Glutamatergic neuron (in vitro differentiated cells): Measurements from ENCODE around the gene TMEM30A. TPM values are rescaled to one million over a fixed set of nuclear protein-coding genes. Genes with fewer than 3 reads are reported as not detected.

Experiments
- DNase-seq: peaks from one replicate; pipeline ENCODE4 v3.0.0; 2022
- H3K27ac Mint-ChIP-seq: one replicate; pipeline ENCODE4 v1.8.0; 2020; ENCODE audit warnings: mild to moderate bottlenecking, mixed read lengths, inconsistent platforms; ENCODE audit not compliant: unreplicated experiment
- H3K27me3 Mint-ChIP-seq: one replicate; pipeline ENCODE4 v1.8.0; 2020; ENCODE audit warnings: mild to moderate bottlenecking, moderate library complexity, mixed read lengths, inconsistent platforms; ENCODE audit not compliant: unreplicated experiment
- H3K36me3 Mint-ChIP-seq: one replicate; pipeline ENCODE4 v1.8.0; 2020; ENCODE audit warnings: mild to moderate bottlenecking, mixed read lengths, inconsistent platforms; ENCODE audit not compliant: unreplicated experiment
- H3K4me1 Mint-ChIP-seq: one replicate; pipeline ENCODE4 v1.8.0; 2020; ENCODE audit warnings: mild to moderate bottlenecking, low read depth, mixed read lengths, inconsistent platforms; ENCODE audit not compliant: unreplicated experiment
- H3K4me3 Mint-ChIP-seq: one replicate; pipeline ENCODE4 v1.8.0; 2020; ENCODE audit warnings: mild to moderate bottlenecking, mixed read lengths, inconsistent platforms; ENCODE audit not compliant: unreplicated experiment
- H3K9me3 Mint-ChIP-seq: one replicate; pipeline ENCODE4 v1.8.0; 2020; ENCODE audit warnings: mild to moderate bottlenecking, moderate library complexity, mixed read lengths, inconsistent platforms; ENCODE audit not compliant: unreplicated experiment
- total RNA-seq: library from RNA; stranded (reverse); fragmentation: NEBNext Ultra II Directional; extraction: Animal tissue kit (Norgen Biotek cat#: 25700); gene quantifications from one replicate; pipeline ENCODE4 v1.2.1, GENCODE V29; 2021; ENCODE audit not compliant: unreplicated experiment
- TF ChIP-seq, protein P1 (sequence below): fragments of 200-600 bp; sonication (generic); IDR thresholded peaks from one replicate; pipeline ENCODE4 v1.5.0; 2021; ENCODE audit not compliant: partially characterized antibody, unreplicated experiment

The TMEM30A gene
- total RNA-seq, 1 donor from 2014 or later: 88.3 TPM

DNA sequence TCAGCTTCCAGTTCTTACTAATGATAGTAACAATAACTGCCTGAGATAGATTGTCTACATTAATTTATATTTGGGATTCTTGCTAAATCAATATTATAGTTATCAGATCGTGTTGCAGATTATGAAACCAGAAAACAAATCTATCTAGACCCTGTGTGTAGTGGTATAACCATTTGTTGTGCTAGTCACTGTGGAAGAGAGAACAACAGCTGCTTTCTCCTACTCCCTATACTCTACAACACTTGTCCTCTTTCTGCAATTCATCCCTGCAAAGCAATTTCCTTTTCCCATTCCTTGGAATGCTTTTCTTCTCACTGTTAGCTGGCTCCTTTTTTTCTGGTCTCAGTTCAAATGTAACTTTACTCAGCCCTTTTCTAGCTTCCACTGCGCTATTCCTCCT lies 49.3 kb downstream of the TMEM30A start:
- TF ChIP-seq, protein P1, sequence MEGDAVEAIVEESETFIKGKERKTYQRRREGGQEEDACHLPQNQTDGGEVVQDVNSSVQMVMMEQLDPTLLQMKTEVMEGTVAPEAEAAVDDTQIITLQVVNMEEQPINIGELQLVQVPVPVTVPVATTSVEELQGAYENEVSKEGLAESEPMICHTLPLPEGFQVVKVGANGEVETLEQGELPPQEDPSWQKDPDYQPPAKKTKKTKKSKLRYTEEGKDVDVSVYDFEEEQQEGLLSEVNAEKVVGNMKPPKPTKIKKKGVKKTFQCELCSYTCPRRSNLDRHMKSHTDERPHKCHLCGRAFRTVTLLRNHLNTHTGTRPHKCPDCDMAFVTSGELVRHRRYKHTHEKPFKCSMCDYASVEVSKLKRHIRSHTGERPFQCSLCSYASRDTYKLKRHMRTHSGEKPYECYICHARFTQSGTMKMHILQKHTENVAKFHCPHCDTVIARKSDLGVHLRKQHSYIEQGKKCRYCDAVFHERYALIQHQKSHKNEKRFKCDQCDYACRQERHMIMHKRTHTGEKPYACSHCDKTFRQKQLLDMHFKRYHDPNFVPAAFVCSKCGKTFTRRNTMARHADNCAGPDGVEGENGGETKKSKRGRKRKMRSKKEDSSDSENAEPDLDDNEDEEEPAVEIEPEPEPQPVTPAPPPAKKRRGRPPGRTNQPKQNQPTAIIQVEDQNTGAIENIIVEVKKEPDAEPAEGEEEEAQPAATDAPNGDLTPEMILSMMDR: no peak
- Mint-ChIP-seq H3K36me3 (no peaks in the 10 kb centered on the region), H3K4me1 (peaks cover 43% of the 10 kb centered on the region), H3K27ac (peak overlapping the region; percentile 49), H3K4me3 (no peak overlapping the region), H3K9me3 (no peaks in the 10 kb centered on the region), H3K27me3 (no peaks in the 10 kb centered on the region)
- no peak for DNase-seq

DNA sequence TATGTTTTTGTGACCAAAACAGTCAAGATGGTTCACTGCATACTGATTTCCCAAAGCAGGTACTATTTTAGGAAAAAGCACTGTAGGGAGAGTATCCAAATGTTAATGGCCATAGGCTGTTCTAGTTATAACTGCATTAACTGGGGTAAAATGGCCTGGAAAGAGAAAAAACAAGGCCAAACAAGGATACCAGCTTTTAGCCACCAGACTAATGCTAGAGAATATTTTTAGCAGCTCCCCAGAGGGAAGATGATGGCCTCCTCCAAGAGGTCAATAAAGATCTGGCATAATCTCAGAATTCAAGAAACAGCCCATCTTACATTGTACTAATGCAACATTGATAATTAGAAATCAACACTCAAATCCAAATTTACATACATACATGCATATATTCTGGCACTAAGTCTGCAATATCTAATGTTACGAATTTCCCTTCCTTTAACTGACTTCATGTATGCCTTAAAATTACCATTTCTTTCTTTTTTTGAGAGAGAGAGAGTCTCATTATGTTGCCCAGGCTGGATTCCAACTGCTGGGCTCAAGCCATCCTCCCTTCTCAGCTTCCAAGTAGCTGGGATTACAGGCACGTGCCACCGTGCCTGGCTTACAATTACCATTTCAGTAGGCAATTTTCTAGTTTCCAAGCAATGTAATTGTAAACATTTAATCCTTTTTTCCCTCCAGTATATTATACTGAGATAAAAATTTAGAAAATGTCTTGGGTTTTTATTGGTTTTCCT lies 50.3 kb downstream of the TMEM30A start:
- Mint-ChIP-seq H3K36me3 (no peaks in the 10 kb centered on the region), H3K27me3 (no peaks in the 10 kb centered on the region), H3K4me1 (peaks cover 46% of the 10 kb centered on the region), H3K4me3 (peak overlapping the region; percentile 67), H3K9me3 (no peaks in the 10 kb centered on the region), H3K27ac (peak overlapping the region; percentile 89)
- no peak for DNase-seq
- TF ChIP-seq, protein P1: no peak

DNA sequence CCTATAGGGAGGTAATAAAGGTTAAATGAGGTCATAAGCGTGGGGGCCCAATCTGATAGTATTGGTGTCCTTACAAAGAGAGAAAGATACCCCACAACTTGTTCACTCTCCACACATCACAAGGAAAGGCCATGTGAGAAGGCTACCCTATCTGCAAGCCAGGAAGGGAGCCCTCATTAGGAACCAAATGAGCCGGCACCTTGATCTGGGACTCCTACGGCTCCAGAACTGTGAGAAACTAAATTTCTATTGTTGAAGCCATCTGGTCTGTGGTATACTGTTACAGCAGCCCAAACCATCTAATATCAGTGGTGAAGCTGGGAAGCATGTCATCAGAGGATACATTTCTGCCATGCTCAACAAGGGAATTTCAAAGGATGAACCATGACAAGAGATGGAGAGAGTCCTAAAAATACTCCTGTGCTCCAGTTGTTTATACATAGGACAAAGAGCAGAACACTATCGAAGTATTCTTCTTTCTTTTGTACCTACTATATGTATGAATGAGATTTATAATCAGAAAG lies 51.4 kb downstream of the TMEM30A start:
- Mint-ChIP-seq H3K36me3 (no peaks in the 10 kb centered on the region), H3K27me3 (no peaks in the 10 kb centered on the region), H3K4me3 (no peak overlapping the region), H3K4me1 (peaks cover 46% of the 10 kb centered on the region), H3K9me3 (no peaks in the 10 kb centered on the region), H3K27ac (peak overlapping the region; percentile 71)
- no peak for DNase-seq
- TF ChIP-seq, protein P1: no peak

DNA sequence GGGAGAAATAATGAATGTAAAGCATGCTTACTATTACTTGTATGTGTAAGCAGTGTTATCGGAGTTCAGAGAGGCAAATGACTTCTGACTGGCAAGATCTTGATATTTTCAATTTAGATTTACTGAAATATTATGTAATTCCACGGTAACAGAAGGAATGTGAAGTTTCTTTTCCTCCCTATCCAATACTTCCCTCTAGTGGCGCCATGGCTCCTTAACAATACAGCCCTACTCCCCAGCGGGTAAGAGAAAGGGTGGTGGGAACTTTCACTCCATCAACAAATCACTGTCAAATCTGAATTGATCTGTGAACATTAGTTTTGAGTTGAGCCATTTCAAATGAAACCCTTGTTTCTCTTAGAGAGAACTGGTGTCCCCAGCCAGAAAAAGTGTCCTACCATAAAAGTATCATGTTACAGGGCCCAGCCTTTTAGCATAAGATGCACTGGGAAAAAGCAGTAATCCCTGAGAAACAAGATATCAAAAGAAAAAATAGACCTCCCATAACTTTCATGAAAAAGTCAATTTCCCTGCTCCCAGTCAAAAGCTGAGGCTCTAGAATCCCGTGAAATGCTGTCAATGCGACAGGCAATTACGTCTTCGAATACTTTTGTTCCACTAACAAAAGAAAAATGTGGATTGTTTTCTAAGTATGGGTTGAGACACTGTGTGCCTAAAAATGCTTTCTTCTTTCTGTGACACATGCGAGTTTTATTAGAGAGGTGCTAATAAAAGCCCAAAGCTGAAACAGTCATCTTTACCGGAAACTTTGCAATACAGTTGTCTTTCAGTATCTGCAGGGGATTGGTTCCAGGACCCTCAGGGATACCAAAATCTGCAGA lies 53.9 kb downstream of the TMEM30A start:
- Mint-ChIP-seq H3K27ac (no peak overlapping the region), H3K9me3 (peaks cover 2% of the 10 kb centered on the region), H3K4me1 (peaks cover 41% of the 10 kb centered on the region), H3K36me3 (no peaks in the 10 kb centered on the region), H3K27me3 (no peaks in the 10 kb centered on the region), H3K4me3 (no peak overlapping the region)
- DNase-seq: peak; percentile 41
- TF ChIP-seq, protein P1: peak; percentile 51
